ENCODE measurements around the gene CBLB.
"Not testable (repeated sequence)": the region's sequence is repeated elsewhere in the genome, so short reads cannot be mapped to it uniquely, and the experiment has no call there.

The CBLB gene

GRCh38 chr3:105844704-105845103 is 24.1 kb downstream of the CBLB start:
- no peak for DNase-seq

- no peak for DNase-seq
Observed at GRCh38 chr3:105843994-105844393, 24.8 kb downstream of the CBLB start.

DNA sequence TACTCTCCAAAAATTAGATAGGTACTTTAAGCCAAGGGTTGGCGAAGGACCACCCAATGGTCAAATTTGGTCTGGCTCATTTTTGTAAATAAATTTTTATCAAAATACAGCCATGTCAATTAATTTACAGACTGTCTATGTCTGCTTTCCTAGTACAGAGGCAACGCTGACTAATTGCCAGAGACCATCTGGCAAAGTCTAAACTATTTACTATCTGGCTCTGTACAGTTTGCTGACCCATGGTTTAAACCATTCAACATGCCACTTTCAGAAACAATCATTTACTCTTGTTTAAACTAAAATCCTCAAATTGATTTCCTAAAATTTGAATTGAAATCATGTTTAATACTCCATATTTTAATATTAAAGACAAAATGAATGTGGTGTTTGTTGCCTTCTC is 25.9 kb downstream of the CBLB start:
- DNase-seq: no peak

DNA sequence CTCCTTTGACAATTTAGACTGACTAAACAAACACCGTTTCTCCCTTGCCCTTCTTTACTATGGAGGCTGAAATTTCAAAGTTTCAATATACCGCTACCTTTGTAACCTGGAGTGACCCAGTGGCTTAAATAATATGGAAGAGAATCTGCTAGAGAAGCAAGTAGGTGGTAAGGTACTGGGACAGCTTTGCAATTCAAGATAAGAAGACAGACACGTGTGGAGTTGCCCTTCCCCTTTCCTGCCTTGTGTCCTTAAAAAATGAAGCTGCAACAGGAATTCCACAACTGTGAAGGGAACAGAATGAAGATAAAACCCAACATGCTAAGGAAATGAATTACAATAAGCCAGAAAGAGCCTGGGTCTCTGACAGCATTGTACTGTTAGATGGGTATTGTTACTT is 26.4 kb downstream of the CBLB start:
- DNase-seq: no peak

DNA sequence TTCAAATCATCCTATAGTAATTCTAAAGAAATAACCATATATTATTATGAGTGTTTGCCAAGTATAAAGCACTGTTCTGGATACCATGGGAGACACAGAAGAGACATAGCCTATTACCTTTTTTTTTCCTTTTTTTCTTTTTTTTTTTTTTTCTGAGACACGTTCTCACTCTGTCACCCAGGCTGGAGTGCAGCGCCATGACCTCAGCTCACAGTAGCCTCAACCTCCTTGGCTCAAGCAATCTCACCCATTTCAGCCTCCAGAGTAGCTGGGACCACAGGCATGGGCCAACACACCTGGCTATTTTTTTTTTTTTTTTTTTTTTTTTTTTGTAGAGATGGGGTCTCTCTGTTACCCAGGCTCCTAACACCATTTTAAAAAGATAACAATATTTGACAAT is 30.9 kb downstream of the CBLB start:
- no peak for DNase-seq

GRCh38 chr3:105837143-105837740 is 31.6 kb downstream of the CBLB start:
- no peak for DNase-seq

DNA sequence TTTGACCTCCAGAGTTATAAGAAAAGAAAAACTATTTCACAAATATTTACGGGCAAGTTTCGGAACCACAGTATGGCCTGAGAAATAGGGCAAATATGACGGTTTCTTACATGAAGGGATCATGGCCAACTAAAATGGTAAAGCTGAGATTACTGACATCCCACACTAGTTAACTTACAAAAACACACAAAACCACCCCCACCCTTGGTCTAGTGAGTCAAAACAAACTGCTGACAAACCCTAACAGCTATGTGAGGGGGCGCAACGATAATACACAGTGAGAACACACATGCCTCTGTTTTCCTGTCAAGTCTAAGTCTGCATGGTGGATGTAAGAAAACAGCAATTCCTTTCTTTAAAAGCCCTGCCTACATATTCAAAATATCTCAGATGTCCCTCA is 32.3 kb downstream of the CBLB start:
- DNase-seq: no peak

- DNase-seq: no peak
Observed at GRCh38 chr3:105835606-105836005, 33.2 kb downstream of the CBLB start.

- no peak for DNase-seq
Observed at GRCh38 chr3:105834768-105835167, 34.0 kb downstream of the CBLB start.

GRCh38 chr3:105832644-105833043 is 36.2 kb downstream of the CBLB start:
- DNase-seq: no peak

- DNase-seq: no peak
Observed at GRCh38 chr3:105830836-105831235, 38.0 kb downstream of the CBLB start.

- peak; percentile 61 for DNase-seq
Observed at GRCh38 chr3:105829871-105830622, 38.8 kb downstream of the CBLB start.

GRCh38 chr3:105829229-105829628 is 39.6 kb downstream of the CBLB start:
- no peak for DNase-seq

DNA sequence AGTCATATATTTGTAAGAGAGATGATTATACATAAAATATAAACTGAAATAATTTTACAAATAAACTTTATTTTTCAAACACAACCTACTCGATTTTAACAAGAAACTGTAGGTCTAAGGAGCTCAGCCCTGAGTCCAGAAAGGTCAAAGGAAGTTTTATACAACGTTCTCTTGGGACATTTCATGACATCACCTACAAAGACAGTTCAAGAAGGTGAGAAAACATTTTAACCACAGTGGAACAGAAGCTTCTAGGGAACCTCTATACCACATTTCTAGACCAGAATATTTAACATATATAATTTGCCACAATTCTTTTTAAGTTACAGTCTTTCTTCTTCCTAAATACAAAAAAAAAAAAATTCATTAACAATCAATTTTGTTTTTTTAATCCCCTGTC is 40.1 kb downstream of the CBLB start:
- peak; percentile 5 for DNase-seq

GRCh38 chr3:105827959-105828358 is 40.9 kb downstream of the CBLB start:
- no peak for DNase-seq

GRCh38 chr3:105826778-105827634 is 41.8 kb downstream of the CBLB start:
- DNase-seq: no peak

DNA sequence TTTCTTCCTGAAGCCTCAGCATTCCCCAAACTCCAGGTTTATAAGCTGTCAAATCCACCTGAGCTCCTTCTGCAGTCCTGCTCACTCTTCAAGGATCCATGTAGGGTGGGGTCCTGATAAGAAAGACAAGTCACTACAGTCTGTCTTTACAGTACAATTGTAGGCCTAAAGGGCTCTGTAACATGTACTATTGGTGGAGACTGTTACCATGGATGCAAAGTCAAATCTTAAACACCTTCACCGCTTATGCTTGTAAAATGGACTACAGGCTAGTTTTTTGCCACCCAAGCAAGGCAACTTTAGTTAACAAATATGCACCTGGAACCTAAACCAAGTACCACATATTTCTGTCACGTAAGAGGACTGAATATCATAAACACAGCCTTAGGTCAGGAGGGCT is 44.7 kb downstream of the CBLB start:
- no peak for DNase-seq

DNA sequence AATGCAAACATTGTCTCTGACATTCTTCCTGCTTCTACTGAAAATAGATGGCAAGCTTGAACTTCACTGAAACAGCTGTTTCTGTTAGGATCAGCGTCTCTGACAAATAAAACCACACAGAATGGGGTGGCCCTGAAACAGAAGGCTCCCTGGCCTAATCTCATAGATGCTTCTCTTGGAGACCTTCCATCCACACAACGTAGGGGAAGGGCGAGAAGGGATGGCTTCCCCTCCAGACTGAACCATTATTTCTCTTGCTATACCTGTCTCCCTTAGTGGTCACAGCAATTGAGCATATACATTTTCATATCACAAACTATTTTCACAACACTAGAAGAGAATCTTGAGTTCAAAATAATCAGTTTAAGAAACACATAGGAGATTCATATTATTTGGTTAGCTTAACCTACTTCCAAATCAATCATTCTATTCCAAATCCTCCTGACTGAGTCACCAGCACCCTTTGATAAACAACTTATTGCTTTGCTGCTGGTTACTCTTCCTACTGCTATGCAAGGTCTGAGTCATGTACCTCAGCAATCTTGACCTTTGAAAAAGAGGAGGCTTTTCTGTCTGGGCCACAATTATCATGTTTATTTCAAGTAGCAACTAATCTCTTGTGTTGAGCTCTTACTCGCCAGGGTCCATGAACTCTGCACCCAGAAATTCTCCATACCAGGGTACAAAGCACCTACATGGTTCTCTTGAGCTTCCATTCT is 45.5 kb downstream of the CBLB start:
- no peak for DNase-seq

DNA sequence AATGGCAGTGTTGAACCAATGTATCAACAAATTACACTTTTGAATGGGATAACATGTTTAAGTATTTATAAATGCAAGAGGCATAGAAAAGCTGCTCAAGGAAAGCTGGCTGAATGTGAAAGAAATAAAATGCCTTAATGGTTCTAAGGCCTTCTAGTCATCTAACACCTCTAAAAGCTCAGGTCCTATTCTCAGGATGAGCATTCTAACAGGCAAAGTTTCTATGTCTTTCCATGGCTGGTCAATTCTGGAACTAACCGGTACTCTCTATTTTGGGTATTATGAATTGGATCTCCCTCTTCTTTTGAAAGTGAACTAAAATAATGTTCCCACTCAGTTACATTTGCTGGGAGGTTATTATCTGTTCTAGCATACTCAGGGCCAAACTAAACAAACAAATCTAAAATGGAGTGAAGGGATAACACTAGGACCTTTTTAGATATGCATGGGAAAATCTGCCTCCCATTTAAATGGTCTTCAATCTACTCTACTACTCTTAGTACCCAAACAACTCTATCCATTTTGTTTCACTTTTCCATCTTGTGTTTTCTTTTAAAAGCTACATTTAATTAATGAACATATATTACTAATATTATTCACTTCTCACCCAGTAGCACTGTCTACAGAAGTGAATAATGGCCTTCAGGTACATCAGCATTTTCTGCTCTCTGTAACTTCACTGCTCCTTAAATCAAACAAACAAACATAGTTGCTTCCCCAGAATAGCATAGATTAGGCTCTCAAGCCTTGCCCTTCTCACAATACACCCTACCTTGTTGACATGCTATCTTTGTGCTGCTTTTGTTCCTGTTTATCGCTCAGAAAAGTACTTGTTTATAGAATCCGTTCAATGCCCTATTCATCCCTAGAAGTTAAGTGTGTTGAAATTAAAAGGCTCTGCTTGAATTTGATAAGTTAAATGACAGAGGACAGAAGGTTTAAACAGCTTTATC is 46.4 kb downstream of the CBLB start:
- no peak for DNase-seq

GRCh38 chr3:105821433-105821832 is 47.4 kb downstream of the CBLB start:
- no peak for DNase-seq

- no peak for DNase-seq
Observed at GRCh38 chr3:105816833-105817232, 52.0 kb downstream of the CBLB start.

- not testable (repeated sequence) for DNase-seq
Observed at GRCh38 chr3:105815331-105815730, 53.5 kb downstream of the CBLB start.

Measured in central memory CD4-positive, alpha-beta T cell (primary cell).